ENCODE results near the gene ORC4.
"Not testable (repeated sequence)": the region's sequence is repeated elsewhere in the genome, so short reads cannot be mapped to it uniquely, and the experiment has no call there.

The ORC4 gene

DNA sequence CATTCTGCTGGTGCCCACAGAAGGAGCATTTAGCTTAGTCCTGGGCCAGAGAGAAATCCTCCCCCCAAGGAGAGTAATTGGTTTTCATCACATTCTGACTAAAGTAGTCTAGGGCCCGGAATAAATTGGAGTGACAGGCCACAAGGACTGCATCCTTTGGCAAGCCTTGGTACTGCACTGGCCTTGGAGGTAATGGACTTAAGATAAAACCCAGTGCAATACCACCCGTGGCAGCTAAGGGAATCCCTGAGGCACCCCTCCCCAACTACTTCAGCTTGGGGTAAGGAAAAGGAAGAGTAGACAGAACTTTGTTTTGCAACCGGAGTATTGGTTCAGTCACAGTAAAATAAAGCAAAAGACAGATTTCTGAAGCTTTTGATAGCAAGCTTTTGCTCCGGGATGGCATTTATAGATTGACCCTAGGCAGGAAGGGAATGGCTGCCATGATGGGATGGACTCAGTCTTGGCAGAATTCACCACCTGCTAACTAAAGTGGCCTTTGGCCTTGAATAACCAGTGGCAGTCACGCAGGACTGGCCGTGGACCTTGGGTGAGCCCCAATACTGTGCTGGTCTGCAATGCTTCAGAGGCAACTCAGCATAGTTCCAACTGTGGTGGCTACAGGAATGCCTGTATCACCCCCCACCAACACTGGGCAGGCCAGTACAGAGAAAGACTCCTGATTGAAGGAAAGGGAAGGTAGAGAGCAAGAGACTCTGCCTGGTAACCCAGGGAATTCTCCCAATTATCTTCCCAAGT lies 14.1 kb downstream of the ORC4 start:
- in situ Hi-C loops (cut with MboI; ENCODE audit: low sequenced_read_pairs, unreplicated experiment), result no loop called here
- no peak for DNase-seq (ENCODE audit: low spot score)
- TF ChIP-seq, protein P1, sequence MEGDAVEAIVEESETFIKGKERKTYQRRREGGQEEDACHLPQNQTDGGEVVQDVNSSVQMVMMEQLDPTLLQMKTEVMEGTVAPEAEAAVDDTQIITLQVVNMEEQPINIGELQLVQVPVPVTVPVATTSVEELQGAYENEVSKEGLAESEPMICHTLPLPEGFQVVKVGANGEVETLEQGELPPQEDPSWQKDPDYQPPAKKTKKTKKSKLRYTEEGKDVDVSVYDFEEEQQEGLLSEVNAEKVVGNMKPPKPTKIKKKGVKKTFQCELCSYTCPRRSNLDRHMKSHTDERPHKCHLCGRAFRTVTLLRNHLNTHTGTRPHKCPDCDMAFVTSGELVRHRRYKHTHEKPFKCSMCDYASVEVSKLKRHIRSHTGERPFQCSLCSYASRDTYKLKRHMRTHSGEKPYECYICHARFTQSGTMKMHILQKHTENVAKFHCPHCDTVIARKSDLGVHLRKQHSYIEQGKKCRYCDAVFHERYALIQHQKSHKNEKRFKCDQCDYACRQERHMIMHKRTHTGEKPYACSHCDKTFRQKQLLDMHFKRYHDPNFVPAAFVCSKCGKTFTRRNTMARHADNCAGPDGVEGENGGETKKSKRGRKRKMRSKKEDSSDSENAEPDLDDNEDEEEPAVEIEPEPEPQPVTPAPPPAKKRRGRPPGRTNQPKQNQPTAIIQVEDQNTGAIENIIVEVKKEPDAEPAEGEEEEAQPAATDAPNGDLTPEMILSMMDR (IDR thresholded peaks at IDR 0.05; ENCODE audit: borderline replicate concordance, control extremely low read depth, extremely low read depth, insufficient read depth, missing control alignments), result no peak

- DNase-seq (ENCODE audit: low spot score); in situ Hi-C loops (cut with MboI; ENCODE audit: low sequenced_read_pairs, unreplicated experiment): not testable (repeated sequence)
Observed at GRCh38 chr2:148002420-148002819, 18.1 kb downstream of the ORC4 start.

- no peak for DNase-seq (ENCODE audit: low spot score)
- TF ChIP-seq, protein P1 (IDR thresholded peaks at IDR 0.05; ENCODE audit: borderline replicate concordance, control extremely low read depth, extremely low read depth, insufficient read depth, missing control alignments), result no peak
- in situ Hi-C loops (cut with MboI; ENCODE audit: low sequenced_read_pairs, unreplicated experiment), result no loop called here
Observed at GRCh38 chr2:148000095-148000494, 20.4 kb downstream of the ORC4 start.

DNA sequence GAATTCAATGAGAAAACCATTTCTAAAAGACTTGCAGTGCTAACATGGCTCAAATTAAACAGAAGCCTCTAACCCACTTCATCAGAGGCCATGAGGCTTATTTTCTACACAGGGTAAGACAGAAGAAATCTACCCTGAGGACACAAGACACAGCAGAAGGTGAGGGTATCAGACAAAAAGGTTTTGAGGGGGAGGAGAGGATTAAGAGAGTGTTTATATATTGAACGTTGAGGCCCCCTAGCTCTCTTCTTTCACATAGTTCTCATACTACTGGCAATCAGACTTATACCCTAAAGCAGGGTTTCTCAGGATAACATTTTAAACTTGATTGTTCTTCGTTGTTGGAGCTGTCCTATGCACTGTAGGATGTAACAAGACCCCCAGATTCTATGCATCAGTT lies 21.4 kb downstream of the ORC4 start:
- in situ Hi-C loops (cut with MboI; ENCODE audit: low sequenced_read_pairs, unreplicated experiment), result loop anchor here (10.0 to 25.0 kb wide), 3 partner anchors 526 to 1563 kb away; no protein-coding TSS in a partner anchor
- DNase-seq (ENCODE audit: low spot score), result no peak

DNA sequence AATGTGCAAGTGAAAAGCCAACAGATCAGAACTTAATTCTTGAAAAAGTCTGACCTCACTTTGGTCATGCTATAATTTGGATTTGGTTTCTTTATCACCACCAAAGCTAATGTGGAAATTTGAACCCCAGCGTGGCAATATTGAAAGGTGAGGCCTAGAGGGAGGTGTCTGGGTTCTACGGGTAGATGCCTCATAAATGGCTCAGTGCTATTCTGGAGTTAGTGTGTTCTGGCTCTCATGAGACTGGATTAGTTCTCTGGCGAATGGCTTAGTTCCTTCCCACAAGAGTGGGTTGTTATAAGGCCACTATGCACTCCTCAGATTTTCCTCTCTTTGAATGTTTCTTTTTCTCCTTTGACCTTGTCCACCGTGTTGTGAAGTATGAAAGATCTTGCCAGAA lies 22.3 kb downstream of the ORC4 start:
- TF ChIP-seq, protein P1 (IDR thresholded peaks at IDR 0.05; ENCODE audit: borderline replicate concordance, control extremely low read depth, extremely low read depth, insufficient read depth, missing control alignments), result no peak
- no peak for DNase-seq (ENCODE audit: low spot score)
- in situ Hi-C loops (cut with MboI; ENCODE audit: low sequenced_read_pairs, unreplicated experiment), result loop anchor here (10.0 to 25.0 kb wide), 3 partner anchors 527 to 1564 kb away; no protein-coding TSS in a partner anchor

More for the DNA sequence above, 21.4 kb downstream of the ORC4 start:
- TF ChIP-seq, protein P1 (IDR thresholded peaks at IDR 0.05; ENCODE audit: borderline replicate concordance, control extremely low read depth, extremely low read depth, insufficient read depth, missing control alignments), result no peak

- in situ Hi-C loops (cut with MboI; ENCODE audit: low sequenced_read_pairs, unreplicated experiment), result loop anchor here (10.0 to 25.0 kb wide), 3 partner anchors 528 to 1565 kb away; no protein-coding TSS in a partner anchor
- TF ChIP-seq, protein P1 (IDR thresholded peaks at IDR 0.05; ENCODE audit: borderline replicate concordance, control extremely low read depth, extremely low read depth, insufficient read depth, missing control alignments), result no peak
- no peak for DNase-seq (ENCODE audit: low spot score)
Observed at GRCh38 chr2:147996828-147997227, 23.7 kb downstream of the ORC4 start.

DNA sequence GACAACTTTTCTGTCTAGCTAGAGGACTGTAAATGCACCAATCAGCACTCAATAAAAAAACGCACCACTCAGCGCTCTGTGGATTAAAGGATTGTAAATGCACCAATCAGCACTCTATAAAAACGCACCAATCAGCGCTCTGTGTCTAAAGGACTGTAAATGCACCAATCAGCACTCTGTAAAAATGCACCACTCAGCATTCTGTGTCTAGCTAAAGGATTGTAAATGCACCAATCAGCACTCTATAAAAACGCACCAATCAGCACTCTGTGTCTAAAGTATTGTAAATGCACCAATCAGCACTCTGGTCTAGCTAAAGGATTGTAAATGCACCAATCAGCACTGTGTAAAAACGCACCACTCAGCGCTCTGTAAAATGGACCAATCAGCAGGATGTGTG lies 25.6 kb downstream of the ORC4 start:
- DNase-seq (ENCODE audit: low spot score), result not testable (repeated sequence)
- in situ Hi-C loops (cut with MboI; ENCODE audit: low sequenced_read_pairs, unreplicated experiment), result loop anchor here (10.0 to 25.0 kb wide), 3 partner anchors 530 to 1567 kb away; no protein-coding TSS in a partner anchor
